HG02642 (cell line): ENCODE results near the gene IGSF11.

Source experiments
- ATAC-seq: cut with Tn5 transposase; IDR thresholded peaks from one replicate; pipeline ENCODE4 v1.9.1; 2021; ENCODE audit warnings: mild to moderate bottlenecking; ENCODE audit not compliant: unreplicated experiment, poor library complexity

Gene IGSF11

DNA sequence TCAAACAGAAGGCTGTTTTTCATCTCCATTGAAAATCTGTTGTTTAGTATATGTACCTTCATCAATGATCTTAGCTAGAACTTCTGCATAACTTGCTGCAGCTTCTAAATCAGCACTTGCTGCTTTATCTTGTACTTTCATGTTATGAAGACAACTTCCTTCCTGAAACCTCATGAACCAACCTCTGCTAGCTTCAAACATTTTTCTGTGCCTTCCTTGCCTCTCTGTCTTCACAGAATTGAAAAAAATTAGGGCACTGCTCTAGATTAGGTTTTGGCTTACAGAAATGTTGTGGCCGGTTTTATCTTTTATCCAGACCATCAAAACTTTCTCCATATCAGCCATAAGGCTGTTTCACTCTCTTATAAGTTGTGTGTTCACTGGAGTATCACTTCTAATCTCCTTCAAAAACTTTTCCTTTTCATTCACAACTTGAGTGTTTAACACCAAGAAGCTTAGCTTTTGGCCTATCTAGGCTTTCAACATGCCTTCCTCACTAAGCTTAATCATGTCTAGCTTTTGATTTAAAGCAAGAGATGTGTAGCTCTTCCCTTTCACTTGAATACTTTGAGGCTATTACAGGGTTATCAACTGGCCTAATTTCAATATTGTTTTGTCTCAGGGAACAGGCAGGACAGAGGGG is 78.6 kb downstream of the IGSF11 start:
- ATAC-seq: no peak

GRCh38 chr3:118951089-118951488 is 83.6 kb downstream of the IGSF11 start:
- ATAC-seq: no peak

GRCh38 chr3:118949113-118949760 is 85.4 kb downstream of the IGSF11 start:
- ATAC-seq: no peak

DNA sequence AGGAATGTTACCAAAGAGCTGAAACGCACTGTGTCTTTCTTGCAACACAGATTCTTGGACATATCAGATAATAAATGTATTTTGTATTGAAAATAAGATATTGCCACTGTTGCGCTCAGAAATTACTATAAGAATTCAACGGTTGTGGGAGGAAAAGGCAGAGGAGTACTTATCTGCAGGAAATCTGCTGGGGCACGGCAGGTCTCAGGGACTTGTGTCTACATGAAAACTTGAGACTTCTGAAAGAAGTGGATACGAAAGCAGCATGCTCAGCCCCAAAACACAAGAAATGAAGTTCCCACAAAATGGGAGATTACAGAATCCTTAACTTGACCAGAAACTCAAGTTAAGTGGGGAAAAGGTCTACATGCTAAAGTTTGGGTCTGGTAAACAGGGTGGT is 86.5 kb downstream of the IGSF11 start:
- no peak for ATAC-seq

- ATAC-seq: no peak
Observed at GRCh38 chr3:118946449-118946848, 88.2 kb downstream of the IGSF11 start.

DNA sequence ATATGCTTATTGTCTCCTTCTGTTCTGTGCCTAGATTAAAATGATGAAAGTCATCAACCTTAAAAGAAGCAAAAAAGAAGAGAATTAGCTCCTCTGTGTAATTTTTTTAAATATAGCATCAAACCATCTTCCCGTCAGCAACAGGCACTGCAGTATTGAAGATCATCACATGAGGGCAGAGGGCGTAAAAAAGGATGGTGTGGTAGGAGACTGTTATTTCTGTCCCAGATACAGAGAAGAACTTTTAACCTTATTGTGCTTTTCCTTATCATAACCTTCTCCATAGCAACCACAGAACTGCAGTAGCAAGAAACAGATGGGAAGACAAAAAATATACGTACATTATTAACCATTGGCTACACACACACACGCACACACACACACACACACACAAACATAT is 88.8 kb downstream of the IGSF11 start:
- ATAC-seq: no peak

- no peak for ATAC-seq
Observed at GRCh38 chr3:118943597-118943996, 91.0 kb downstream of the IGSF11 start.

DNA sequence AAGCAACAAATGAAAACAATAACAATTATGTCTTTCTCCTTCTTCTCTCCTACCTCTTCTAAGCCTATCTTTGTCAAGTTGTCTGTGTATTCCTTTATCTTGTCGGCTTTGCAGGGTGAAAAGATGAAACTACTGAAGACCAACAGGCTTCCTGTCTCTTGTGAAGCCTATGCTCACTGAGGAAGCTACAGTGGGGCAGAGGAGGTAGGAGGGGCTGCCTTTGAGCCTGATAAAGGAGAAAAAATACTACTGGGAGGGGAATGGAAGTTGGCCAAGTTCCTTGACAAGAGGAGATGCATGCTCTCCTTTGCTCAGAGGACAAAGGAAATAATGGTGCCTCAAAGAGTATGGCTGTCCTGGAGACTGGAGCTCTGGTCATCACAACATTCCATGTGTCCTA is 92.0 kb downstream of the IGSF11 start:
- ATAC-seq: no peak

DNA sequence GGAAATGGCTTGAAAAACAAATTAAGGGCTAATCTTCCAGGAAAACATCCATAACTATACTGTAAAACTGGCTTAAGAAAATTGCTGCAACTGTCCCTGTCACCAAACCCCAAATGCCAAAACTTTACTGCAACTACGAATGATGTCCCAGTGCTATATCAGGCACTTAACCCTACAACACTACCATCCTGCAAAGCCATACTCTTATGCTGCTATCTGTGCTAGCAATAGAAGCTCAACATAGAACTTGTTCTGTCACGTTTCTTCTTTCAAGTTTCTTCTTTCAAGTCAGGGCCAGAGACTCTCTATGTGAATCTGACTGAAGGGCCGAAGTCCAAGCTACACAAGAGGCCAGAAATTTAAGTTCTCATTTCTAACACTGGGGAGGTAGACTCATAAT is 92.5 kb downstream of the IGSF11 start:
- ATAC-seq: no peak

- no peak for ATAC-seq
Observed at GRCh38 chr3:118941236-118941635, 93.4 kb downstream of the IGSF11 start.

GRCh38 chr3:118938183-118938961 is 96.3 kb downstream of the IGSF11 start:
- ATAC-seq: no peak

DNA sequence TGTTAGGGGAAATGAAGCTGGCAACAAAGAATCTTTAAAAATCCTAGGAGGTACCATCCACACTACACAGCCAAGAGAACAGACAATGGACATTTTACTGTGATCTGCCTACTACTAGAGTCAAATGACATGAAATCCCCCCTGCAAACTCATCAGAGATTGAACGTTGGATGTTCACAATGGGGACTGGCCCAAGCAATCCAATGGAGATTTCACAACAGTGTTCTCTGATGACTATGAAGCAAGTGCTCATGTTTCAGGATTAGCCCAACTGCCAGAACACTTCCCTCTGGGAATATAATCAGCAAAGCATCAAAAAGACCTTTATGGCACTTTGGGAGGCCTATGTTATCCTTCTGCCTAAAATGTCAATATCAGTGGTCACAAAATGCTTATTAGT is 97.8 kb downstream of the IGSF11 start:
- no peak for ATAC-seq

DNA sequence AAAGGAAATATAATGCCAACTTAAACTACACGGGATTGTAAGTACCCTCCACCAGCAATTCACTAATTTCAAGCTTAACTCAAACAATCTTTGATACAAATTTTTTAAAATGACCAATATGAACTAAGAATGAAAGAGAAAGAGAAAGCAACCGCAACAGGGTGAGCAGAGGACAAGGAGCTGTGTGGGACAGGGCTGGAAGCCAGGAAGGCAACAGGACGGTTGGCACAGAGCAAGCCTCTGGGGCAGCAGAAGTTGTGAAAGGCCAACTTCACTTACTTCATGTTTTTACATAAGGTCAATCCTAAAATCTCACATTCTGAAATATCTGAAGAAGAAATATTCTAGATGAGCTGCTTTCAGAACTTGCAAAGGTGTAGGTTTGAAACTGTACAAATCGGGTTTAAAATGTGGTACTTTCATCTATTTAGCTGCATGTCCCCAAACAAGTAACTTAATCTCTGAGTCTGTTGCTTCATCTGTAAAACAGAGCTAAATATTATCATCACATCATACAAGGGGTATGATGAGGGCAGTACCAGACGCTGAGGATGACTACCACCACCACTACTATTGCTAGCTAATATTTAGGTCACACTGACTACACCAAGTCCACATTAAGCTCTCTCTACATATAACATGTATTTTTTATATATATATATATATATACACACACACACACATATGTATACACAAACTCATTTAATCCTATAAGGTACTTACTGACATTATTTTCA is 101.7 kb downstream of the IGSF11 start:
- no peak for ATAC-seq

DNA sequence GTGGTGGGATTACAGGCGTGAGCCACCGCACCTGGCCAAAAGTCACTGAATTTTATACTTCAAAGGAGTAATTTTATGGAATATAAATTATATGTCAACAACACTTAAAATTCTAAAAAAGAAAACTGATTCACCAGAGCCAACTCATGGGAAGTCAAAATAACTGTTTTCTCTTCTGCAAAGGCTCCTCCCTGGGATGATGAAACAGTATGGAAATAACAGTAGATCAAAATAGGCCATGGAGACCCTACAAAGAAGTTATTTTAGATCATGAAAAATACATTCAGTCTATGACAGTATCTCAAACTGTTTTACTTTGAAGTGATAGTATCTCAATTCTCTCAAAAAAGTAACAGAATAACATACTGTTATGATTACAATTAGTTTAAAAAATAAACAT is 102.7 kb downstream of the IGSF11 start:
- no peak for ATAC-seq

DNA sequence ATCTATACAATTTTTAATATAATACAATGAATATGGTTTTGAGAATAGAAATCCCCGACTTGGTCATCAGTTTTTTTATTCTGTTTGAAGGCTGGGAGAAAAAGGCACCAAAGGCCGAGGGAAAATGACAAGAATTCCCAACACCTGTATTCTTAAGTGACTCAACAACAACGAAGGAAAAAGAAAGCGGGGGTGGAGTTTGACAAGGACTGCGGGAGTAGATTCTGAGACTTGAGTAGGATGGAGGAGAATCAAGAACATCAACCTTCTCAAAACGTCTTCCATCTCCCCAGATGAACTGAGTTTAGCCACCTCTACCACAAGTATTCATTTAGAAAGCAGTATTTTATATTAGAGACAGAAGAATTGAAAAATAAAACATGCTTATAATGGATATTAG is 107.2 kb downstream of the IGSF11 start:
- no peak for ATAC-seq

GRCh38 chr3:118912188-118912587 is 122.5 kb downstream of the IGSF11 start:
- ATAC-seq: no peak

DNA sequence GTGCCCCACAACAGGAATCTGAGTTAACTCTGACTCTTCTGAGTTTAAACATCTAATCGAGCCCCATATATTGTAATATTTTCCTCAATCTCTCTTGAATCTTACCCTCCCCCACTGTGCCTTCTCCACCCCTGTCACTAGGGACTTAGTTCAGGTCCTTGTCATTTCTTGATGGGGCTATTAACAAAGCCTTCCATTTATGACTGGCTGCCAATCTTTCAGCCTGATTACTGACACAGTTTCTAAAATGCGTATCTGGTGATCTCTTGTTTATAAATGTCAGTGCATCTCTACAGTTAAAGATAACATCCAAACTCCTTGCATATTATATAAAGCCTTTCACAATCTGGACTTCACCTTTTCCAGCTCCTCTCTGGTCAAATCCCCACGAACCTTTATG is 124.3 kb downstream of the IGSF11 start:
- no peak for ATAC-seq

DNA sequence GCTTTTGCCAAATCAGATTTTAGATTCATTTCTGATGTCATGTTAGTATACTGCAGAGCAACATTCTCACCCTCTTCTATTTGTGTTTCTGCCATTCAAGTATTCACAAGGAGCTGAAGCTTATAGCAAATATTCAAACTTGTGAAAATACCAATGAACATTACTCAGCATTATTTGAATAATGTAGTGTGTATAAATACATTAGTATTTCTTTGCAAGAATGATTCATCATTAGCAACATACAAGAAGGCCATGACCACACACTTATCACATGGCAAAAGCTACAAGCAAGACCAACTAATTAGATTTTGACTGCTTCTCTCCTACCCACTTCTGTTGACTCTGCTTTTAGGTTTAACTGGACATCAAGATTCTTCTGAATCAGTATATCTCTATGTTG is 124.9 kb downstream of the IGSF11 start:
- no peak for ATAC-seq

DNA sequence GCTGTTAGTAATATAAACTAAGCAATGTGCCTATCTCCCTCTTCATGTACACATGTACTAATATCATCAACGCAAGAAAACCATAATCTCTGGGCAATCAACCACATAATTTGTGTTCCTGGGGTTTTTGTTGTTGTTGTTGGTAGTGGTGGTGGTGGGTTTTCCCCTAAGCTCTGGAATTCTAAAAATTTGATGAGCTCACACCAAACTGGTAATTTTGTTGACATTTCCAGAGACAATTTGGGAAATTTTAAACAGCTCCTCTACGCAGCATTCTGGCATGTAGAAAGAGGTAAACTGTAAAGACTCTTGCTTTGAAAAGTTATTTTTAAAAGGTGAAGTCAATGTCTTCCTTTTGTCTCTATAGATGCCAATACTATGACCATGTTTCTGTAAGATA is 126.7 kb downstream of the IGSF11 start:
- no peak for ATAC-seq

GRCh38 chr3:118900737-118901525 is 133.7 kb downstream of the IGSF11 start:
- ATAC-seq: no peak
